ENCODE results near the gene SRBD1. TPM values are rescaled to one million over a fixed set of nuclear protein-coding genes. Genes with fewer than 3 reads are reported as not detected.
A peak's percentile ranks its signal among the peaks of the same experiment; 100 is the strongest.

Gene SRBD1
- total and polyA plus RNA-seq, 10 donors: 4.6 to 57.8 (median 25.8) TPM

DNA sequence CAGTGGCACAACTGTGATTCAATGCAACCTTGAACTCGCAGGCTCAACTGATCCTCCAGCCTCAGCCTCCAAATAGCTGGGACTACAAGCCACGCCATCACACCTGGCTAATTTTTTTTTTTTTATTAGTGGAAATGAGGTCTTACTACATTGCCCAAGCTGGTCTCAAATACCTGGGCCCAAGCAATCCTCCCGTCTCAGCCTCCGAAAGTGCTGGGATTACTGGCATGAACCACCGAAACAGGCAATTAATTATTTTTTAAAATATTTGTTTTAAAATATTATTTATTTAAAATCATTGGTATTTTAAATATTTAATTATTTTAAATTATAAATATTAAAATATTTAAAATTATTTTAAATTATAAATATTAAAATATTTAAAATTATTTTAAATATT, 24.5 kb downstream of the SRBD1 start:
- no peaks in the 10 kb centered on the region for H3K9me3 ChIP-seq
- H3K27ac ChIP-seq: no peak overlapping the region
- intact Hi-C loops (cut with DNase I; ENCODE audit: low total_unique reads): no loop called here
- peaks cover 0 to 11% (median 0%) of the 10 kb centered on the region in 6 donors for H3K36me3 ChIP-seq
- no peak for DNase-seq
- H3K4me1 ChIP-seq: peaks cover 0 to 53% (median 13%) of the 10 kb centered on the region in 6 donors
- H3K4me3 ChIP-seq: no peak overlapping the region
- 96 to 99% (median 98%) methylated on average over 5 of the region's 5 CpGs for WGBS, 5 donors
- H3K27me3 ChIP-seq (replicated peaks in 1 of 7): no peaks in the 10 kb centered on the region
- TF ChIP-seq POLR2A (IDR thresholded peaks at IDR 0.05) (no peak), POLR2AphosphoS5 (IDR thresholded peaks at IDR 0.05) (no peak)
- TF ChIP-seq, protein P1, sequence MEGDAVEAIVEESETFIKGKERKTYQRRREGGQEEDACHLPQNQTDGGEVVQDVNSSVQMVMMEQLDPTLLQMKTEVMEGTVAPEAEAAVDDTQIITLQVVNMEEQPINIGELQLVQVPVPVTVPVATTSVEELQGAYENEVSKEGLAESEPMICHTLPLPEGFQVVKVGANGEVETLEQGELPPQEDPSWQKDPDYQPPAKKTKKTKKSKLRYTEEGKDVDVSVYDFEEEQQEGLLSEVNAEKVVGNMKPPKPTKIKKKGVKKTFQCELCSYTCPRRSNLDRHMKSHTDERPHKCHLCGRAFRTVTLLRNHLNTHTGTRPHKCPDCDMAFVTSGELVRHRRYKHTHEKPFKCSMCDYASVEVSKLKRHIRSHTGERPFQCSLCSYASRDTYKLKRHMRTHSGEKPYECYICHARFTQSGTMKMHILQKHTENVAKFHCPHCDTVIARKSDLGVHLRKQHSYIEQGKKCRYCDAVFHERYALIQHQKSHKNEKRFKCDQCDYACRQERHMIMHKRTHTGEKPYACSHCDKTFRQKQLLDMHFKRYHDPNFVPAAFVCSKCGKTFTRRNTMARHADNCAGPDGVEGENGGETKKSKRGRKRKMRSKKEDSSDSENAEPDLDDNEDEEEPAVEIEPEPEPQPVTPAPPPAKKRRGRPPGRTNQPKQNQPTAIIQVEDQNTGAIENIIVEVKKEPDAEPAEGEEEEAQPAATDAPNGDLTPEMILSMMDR (IDR thresholded peaks at IDR 0.05 in 8 of 11, conservative IDR thresholded peaks at IDR 0.05 in 3 of 11): no peak

DNA sequence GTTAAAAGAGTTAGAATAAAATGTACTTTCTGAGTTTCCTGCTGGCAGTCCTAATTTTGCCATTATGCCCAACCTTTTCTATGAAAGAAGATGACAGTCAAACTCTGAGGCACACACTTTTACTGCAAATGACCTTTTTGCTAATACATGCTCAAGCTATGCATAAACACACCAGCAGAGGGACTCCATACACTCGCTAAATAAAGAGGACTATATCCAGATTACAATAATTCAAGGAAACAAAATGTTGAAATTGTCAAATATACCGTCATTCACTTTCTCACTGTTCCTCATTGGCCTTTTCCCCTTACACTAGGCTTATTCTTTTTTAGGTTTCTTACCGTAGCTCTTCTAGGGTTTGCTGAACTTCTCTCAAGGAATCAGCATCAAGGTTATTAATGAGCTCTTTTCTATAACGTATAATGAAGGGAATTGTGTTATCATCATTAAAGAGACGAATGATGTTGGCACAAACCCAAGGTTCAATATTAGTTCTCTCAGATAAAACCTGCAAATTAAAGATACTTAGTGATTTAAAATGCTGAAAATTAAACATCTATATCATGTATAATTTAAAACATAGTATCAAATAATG, 25.7 kb downstream of the SRBD1 start:
- 30 to 47% (median 33%) methylated on average over 5 of the region's 5 CpGs for WGBS, 5 donors

DNA sequence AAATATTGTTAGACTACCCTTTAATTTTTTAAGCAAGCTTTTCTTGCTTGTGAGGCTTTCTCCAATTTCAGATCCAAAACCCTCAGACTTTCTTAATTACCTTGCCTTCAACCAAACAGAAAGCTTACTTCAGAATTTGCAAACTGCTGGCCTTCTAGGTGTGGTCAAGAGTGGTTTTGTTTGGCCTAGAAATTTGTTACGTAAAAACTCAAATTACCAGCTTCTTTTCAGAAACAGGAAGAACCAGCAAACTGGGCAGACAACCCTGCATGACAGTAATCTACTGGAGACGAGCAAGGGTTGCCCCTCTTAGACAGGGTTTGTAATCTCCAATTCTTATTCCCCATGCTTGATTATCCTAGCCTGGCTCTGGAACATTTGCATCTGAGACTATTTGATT, 27.1 kb downstream of the SRBD1 start:
- peaks cover 0 to 56% (median 13%) of the 10 kb centered on the region in 6 donors for H3K4me1 ChIP-seq
- H3K27ac ChIP-seq: peak overlapping the region in 5 of 8 donors; percentile 18 to 65 (median 28)
- intact Hi-C loops (cut with DNase I; ENCODE audit: low total_unique reads): no loop called here
- H3K4me3 ChIP-seq: no peak overlapping the region
- H3K9me3 ChIP-seq: no peaks in the 10 kb centered on the region
- DNase-seq: no peak
- H3K36me3 ChIP-seq: peaks cover 0 to 23% (median 2%) of the 10 kb centered on the region in 6 donors
- TF ChIP-seq, protein P1 (IDR thresholded peaks at IDR 0.05 in 8 of 11, conservative IDR thresholded peaks at IDR 0.05 in 3 of 11): no peak
- no peak for TF ChIP-seq POLR2AphosphoS5 (IDR thresholded peaks at IDR 0.05)
- TF ChIP-seq POLR2A (IDR thresholded peaks at IDR 0.05): no peak
- 57 to 82% (median 64%) methylated on average over 2 of the region's 2 CpGs for WGBS, 5 donors
- H3K27me3 ChIP-seq (replicated peaks in 1 of 7): no peaks in the 10 kb centered on the region

More for the DNA sequence above, 25.7 kb downstream of the SRBD1 start:
- H3K4me3 ChIP-seq: no peak overlapping the region
- H3K27me3 ChIP-seq (replicated peaks in 1 of 7): no peaks in the 10 kb centered on the region
- peak overlapping the region in 2 of 8 donors; percentile 28 to 65 for H3K27ac ChIP-seq
- TF ChIP-seq, protein P1 (IDR thresholded peaks at IDR 0.05 in 8 of 11, conservative IDR thresholded peaks at IDR 0.05 in 3 of 11): peak in 10 of 11 experiments; percentile 40 to 77 (median 66)
- TF ChIP-seq POLR2A (IDR thresholded peaks at IDR 0.05) (no peak), POLR2AphosphoS5 (IDR thresholded peaks at IDR 0.05) (no peak)
- intact Hi-C loops (cut with DNase I; ENCODE audit: low total_unique reads): no loop called here
- DNase-seq: no peak
- peaks cover 0 to 12% (median 0%) of the 10 kb centered on the region in 6 donors for H3K36me3 ChIP-seq
- peaks cover 0 to 53% (median 13%) of the 10 kb centered on the region in 6 donors for H3K4me1 ChIP-seq
- no peaks in the 10 kb centered on the region for H3K9me3 ChIP-seq

DNA sequence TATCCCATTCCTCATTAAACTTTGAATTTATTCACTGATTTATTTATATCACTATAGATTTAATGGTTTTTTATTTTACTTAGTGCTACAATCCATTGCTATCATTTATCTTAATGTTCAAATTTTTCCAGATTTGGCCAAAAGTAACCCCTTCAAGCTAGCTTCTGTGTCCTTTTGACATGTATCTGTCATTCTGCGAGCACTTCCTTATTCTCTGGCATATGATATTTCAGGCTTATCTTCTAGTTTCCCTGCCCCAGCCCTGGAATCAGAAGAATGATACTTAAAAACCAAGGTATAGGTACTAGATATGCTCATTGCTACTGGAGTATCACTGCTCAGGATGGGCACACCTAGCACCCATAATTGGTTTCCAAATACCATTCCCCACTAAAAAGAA, 28.5 kb downstream of the SRBD1 start:
- Histone ChIP-seq H3K4me1 (peaks cover 0 to 54% (median 12%) of the 10 kb centered on the region in 6 donors), H3K36me3 (peaks cover 0 to 25% (median 2%) of the 10 kb centered on the region in 6 donors), H3K9me3 (no peaks in the 10 kb centered on the region), H3K27me3 (replicated peaks in 1 of 7) (no peaks in the 10 kb centered on the region), H3K4me3 (no peak overlapping the region), H3K27ac (no peak overlapping the region)
- intact Hi-C loops (cut with DNase I; ENCODE audit: low total_unique reads): no loop called here
- 75 to 100% (median 86%) methylated on average over 1 of the region's 1 CpG for WGBS, 5 donors
- TF ChIP-seq POLR2AphosphoS5 (IDR thresholded peaks at IDR 0.05) (no peak), POLR2A (IDR thresholded peaks at IDR 0.05) (no peak)
- TF ChIP-seq, protein P1 (IDR thresholded peaks at IDR 0.05 in 8 of 11, conservative IDR thresholded peaks at IDR 0.05 in 3 of 11): no peak
- DNase-seq: no peak

All from spleen (tissue), 11 donors.